K562 (cell line): ENCODE data around the gene RHOBTB3. TPM values are rescaled to one million over a fixed set of nuclear protein-coding genes. Genes with fewer than 3 reads are reported as not detected.

Experiments
- BDP1 ChIP-seq: IDR thresholded peaks from 3 replicates; pipeline ENCODE4 v1.6.1; 2011; ENCODE audit not compliant: insufficient read length, insufficient read depth
- BHLHE40 ChIP-seq: IDR thresholded peaks from 2 replicates; pipeline ENCODE4 v1.6.1; 2011; ENCODE audit warnings: low read length, improper control_type of control experiment
- CBFB ChIP-seq: sonication (generic); formaldehyde crosslinking; IDR thresholded peaks from 2 replicates; pipeline ENCODE4 v1.4.0; 2020; ENCODE audit warnings: mild to moderate bottlenecking, missing genetic modification reagents
- CGGBP1 ChIP-seq: fragments of 250-450 bp; sonication (Bioruptor Pico); IDR thresholded peaks from 2 replicates; pipeline ENCODE4 v1.9.0; 2021; ENCODE audit warnings: mild to moderate bottlenecking
- FOSL1 ChIP-seq: fragments of 200-800 bp; sonication (Bioruptor generic); conservative IDR thresholded peaks from 2 replicates; pipeline ENCODE4 v1.6.1; 2016; ENCODE audit warnings: missing genetic modification characterization, missing compliant biosample characterization
- HDAC6 ChIP-seq: IDR thresholded peaks from 2 replicates; pipeline ENCODE4 v1.6.1; 2012; ENCODE audit warnings: low read depth, mild to moderate bottlenecking, control low read depth, inconsistent platforms, low read length, moderate library complexity
- HLTF ChIP-seq: fragments of 450-650 bp; IDR thresholded peaks from 2 replicates; pipeline ENCODE4 v1.6.1; 2016
- MTA2 ChIP-seq: fragments of 450-650 bp; IDR thresholded peaks from 2 replicates; pipeline ENCODE4 v1.6.1; 2016; ENCODE audit warnings: low read depth
- NFRKB ChIP-seq: fragments of 450-650 bp; IDR thresholded peaks from 2 replicates; pipeline ENCODE4 v1.6.1; 2016; ENCODE audit warnings: low read depth
- NFXL1 ChIP-seq: fragments of 450-650 bp; formaldehyde crosslinking; IDR thresholded peaks from 2 replicates; pipeline ENCODE4 v1.4.0; 2021; ENCODE audit warnings: mild to moderate bottlenecking
- SIN3B ChIP-seq: fragments of 450-650 bp; IDR thresholded peaks from 2 replicates; pipeline ENCODE4 v1.6.1; 2017; ENCODE audit warnings: low read depth, mild to moderate bottlenecking, moderate library complexity
- TAF7 ChIP-seq: fragments of 450-650 bp; IDR thresholded peaks from 2 replicates; pipeline ENCODE4 v1.6.1; 2016; ENCODE audit warnings: missing genetic modification characterization, missing compliant biosample characterization
- U2AF1 ChIP-seq: fragments of 200-400 bp; formaldehyde crosslinking; optimal IDR thresholded peaks from 2 replicates; pipeline ENCODE3; 2017; ENCODE audit warnings: mild to moderate bottlenecking, low read depth, low read length, moderate library complexity
- YBX1 ChIP-seq: fragments of 450-650 bp; IDR thresholded peaks from 2 replicates; pipeline ENCODE4 v1.7.1; 2016; ENCODE audit warnings: mild to moderate bottlenecking
- ZBTB9 ChIP-seq: fragments of 450-650 bp; formaldehyde crosslinking; IDR thresholded peaks from 2 replicates; pipeline ENCODE4 v1.4.0; 2020; ENCODE audit warnings: mild to moderate bottlenecking, moderate library complexity
- ZMIZ1 ChIP-seq, 2 experiments: fragments of 150-350 bp in 1 of 2; IDR thresholded peaks; 2 replicates each; pipeline ENCODE4 v1.6.1; 2012 to 2016; ENCODE audit warnings: low read depth in 2 of 2, low read length in 2 of 2, mild to moderate bottlenecking in 1 of 2, moderate library complexity in 1 of 2
- ZNF124 ChIP-seq: sonication (generic); formaldehyde crosslinking; IDR thresholded peaks from 2 replicates; pipeline ENCODE4 v1.8.1; 2022; ENCODE audit warnings: missing genetic modification reagents
- polyA plus RNA-seq, 8 experiments: library from polyadenylated mRNA; depleted of rRNA in 4 of 8; stranded (reverse) in 5 of 8; unstranded in 3 of 8; fragments of >200 nt; fragmentation: Nextera tagmentation in 2 of 8; fragmentation: Illumina TruSeq in 1 of 8; extraction: Ambion mirVana in 2 of 8; extraction: Trizol in 1 of 8; gene quantifications; 2 replicates each; pipeline versions ENCODE4 v1.2.1 to v1.2.3, GENCODE V29; 2011 to 2014; ENCODE audit warnings: inconsistent platforms in 1 of 8, missing spikeins in 1 of 8
- total RNA-seq, 7 experiments: library from RNA; depleted of rRNA in 6 of 7; stranded (reverse); fragments of >200 nt in 6 of 7; fragmentation: Illumina TruSeq in 2 of 7; extraction: Trizol in 2 of 7; gene quantifications; 2 replicates each; pipeline versions ENCODE4 v1.2.1 to v1.2.3, GENCODE V29; 2011 to 2021; ENCODE audit warnings: low replicate concordance in 1 of 7
- TF ChIP-seq, protein P1 (sequence below): sonication (generic); formaldehyde crosslinking; IDR thresholded peaks from 2 replicates; pipeline ENCODE4 v1.4.0; 2020; ENCODE audit warnings: mild to moderate bottlenecking, missing genetic modification reagents
- TF ChIP-seq, protein P2 (sequence below): fragments of 450-650 bp; conservative IDR thresholded peaks from 2 replicates; pipeline ENCODE4 v1.6.1; 2016; ENCODE audit warnings: missing genetic modification characterization, low read depth, mild to moderate bottlenecking, control low read depth, missing compliant biosample characterization

Gene RHOBTB3
- total and polyA plus RNA-seq, 9 of the 15 experiments (the other 6 are each of a cell fraction or from before 2014, with no cell fraction given) = 39.7 to 143 (median 115) TPM

- TF ChIP-seq SIN3B (no peak), YBX1 (no peak), ZNF124 (CRISPR knock-in tag) (no peak), U2AF1 (no peak), NFRKB (no peak; the same call in 1 of the 2 replicates), BHLHE40 (peak; percentile 76), ZBTB9 (0 out of 2 replicates have a peak, but pooled peaks have one; percentile 29), HDAC6 (no peak), CBFB (CRISPR knock-in tag) (no peak), CGGBP1 (CRISPR knock-in tag) (no peak), NFXL1 (CRISPR knock-in tag) (no peak), FOSL1 (tag) (no peak), MTA2 (peak; percentile 17; the same call in 1 of the 2 replicates), TAF7 (tag) (no peak), ZMIZ1 (IDR thresholded peaks at IDR 0.05; ENCODE audit: low read depth in 2 of 2, low read length in 2 of 2) (no peak), HLTF (no peak), BDP1 (no peak)
- TF ChIP-seq, protein P1, sequence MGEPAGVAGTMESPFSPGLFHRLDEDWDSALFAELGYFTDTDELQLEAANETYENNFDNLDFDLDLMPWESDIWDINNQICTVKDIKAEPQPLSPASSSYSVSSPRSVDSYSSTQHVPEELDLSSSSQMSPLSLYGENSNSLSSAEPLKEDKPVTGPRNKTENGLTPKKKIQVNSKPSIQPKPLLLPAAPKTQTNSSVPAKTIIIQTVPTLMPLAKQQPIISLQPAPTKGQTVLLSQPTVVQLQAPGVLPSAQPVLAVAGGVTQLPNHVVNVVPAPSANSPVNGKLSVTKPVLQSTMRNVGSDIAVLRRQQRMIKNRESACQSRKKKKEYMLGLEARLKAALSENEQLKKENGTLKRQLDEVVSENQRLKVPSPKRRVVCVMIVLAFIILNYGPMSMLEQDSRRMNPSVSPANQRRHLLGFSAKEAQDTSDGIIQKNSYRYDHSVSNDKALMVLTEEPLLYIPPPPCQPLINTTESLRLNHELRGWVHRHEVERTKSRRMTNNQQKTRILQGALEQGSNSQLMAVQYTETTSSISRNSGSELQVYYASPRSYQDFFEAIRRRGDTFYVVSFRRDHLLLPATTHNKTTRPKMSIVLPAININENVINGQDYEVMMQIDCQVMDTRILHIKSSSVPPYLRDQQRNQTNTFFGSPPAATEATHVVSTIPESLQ (CRISPR knock-in tag) = no peak
- TF ChIP-seq, protein P2, sequence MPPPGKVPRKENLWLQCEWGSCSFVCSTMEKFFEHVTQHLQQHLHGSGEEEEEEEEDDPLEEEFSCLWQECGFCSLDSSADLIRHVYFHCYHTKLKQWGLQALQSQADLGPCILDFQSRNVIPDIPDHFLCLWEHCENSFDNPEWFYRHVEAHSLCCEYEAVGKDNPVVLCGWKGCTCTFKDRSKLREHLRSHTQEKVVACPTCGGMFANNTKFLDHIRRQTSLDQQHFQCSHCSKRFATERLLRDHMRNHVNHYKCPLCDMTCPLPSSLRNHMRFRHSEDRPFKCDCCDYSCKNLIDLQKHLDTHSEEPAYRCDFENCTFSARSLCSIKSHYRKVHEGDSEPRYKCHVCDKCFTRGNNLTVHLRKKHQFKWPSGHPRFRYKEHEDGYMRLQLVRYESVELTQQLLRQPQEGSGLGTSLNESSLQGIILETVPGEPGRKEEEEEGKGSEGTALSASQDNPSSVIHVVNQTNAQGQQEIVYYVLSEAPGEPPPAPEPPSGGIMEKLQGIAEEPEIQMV (tag) = no peak
Observed at GRCh38 chr5:95709967-95710650, 21.0 kb upstream of the RHOBTB3 start (continued).
